H4 (cell line): ENCODE measurements around the gene TSR3. TPM values are rescaled to one million over a fixed set of nuclear protein-coding genes. Genes with fewer than 3 reads are reported as not detected.

ENCODE experiments used
- DNase-seq: peaks from one replicate; pipeline ENCODE4 v3.0.0-alpha.2; 2015; ENCODE audit warnings: low spot score
- total RNA-seq: library from RNA; depleted of rRNA; stranded (reverse); fragments of >200 nt; shearing (Covaris generic); gene quantifications from 2 replicates; pipeline ENCODE4 v1.2.3, GENCODE V29; 2014; rRNA removed

Gene TSR3
- total RNA-seq, result 41.5 and 53.8 TPM in 2 replicates

DNA sequence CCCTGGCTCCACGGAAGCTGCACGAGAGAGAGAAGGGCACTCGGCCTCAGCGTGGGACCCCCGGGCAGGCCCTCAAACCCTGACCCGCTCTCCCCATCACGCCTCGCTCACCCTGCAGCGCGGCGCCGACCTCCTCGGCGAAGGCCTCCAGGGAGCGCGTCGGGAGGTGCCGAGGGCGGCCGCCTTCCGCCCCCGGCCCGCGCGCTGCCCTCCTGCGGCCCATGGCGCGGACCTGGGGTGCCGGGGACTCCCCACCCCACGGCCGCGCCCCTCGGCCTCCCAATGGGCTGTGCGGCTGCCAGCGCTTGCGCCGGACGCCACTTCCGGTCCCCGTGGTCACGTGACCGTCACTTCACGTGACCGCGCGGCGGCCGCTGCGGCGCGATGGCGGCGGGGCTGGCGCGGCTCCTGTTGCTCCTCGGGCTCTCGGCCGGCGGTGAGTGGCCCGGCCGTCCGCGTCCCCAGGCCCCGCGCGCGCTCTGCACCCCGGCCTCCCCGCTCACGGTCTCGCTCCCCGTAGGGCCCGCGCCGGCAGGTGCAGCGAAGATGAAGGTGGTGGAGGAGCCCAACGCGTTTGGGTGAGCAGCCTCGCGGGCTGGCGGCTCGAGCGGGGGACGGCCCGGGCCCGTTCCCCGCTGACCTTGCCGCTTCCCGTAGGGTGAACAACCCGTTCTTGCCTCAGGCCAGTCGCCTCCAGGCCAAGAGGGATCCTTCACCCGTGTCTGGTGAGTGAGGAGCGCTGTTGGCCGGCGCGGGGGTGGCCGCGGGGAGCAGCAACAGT lies at the start of gene TSR3, which contains the start of gene GNPTG:
TSS of gene TSR3 (minus strand) at position 297 of the 781 bp plus-strand sequence. CDS start at position 223, 74 bp downstream.
TSS of gene GNPTG (plus strand) at position 350 of the 781 bp plus-strand sequence. CDS start at position 385, 35 bp downstream.
- peak; percentile 70 for DNase-seq

DNA sequence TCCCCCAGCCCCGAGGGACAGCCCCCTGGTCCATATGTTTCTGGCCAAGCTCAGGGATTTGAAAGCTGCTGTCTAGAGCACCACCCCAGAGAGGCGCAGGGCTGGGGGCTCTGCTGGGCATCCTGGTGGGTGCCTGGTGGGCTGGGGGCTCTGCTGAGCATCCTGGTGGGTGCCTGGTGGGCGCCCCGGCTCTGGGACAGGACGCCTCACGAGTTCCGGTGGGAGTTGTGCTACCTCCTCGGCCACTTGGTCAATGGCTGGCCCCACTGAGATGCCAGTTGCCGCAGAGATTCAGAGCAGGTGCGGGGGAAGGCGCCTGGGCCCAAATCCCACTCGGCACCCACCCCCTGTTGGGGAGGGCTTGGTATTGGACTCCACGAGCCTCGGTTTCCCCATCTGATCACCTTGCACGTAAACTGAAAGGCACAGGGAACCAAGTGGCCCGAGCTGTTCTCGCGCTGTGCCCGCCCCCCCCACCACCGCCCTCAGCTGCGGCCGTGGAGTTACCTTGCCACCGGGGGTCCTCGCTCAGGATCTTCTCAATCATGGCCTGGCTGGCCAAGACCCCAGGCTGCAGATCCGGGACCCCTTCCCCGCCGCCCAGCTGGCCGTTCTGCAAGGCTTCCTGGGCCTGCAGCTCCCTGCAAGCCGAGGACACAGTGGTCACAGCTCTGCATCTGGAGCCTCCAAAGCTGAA lies 49.5 kb upstream of the TSR3 start:
- no peak for DNase-seq

DNA sequence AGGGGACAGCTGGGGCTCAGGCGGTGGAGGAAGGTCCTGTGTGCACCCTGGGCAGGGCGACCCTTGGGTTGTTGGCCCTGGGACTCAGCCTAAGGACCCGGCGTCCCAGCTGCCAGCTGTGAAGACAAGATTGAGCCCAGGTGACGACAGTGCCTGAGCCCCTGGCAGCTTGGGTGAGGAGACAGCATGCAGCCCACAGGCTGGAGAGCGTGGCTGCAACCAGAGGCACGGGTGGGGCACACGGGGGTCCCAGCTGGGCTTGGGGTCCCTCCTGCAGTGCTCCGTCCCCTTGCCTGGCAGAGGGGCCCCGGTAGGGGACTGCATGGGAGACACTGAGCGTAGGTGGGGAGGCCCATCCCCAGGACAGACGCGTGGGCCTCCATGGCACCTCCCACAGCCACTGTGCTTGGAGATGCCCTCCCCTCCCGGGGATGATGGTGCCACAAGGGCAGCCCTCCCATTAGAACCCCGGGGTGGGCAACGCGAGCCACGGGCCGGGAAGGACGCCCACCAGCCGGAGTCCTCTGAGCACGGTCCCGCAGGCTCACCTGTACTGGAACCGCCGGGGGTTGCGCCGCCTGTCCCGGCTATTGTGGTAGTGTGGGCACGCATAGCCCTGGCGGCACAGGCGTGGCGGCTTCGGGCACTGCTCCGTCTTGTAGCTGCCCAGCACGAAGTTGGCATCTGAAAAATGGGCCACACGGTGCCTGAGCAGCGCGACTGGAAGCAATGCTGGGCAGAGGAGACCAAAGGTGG lies 47.3 kb upstream of the TSR3 start:
- DNase-seq, result no peak

DNA sequence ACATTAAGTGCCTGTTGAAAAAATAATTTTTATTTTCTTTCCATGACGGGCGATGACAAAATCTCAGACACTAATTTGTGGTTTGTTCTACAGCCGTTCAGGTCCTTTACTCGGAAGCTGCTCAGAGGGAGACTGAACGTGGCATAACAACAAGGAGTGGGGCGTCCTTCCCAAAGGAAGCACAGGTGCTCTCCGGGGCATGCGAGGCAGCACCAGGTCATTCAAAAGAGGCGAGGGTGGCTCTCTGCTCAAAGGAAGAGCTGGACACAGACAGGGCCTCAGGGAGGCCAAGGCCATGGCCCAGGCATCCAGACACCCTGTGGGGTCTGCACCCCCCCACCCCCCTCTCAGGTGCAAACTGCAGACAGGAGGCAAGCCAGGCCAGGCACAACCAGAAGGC lies 46.7 kb upstream of the TSR3 start:
- no peak for DNase-seq

DNA sequence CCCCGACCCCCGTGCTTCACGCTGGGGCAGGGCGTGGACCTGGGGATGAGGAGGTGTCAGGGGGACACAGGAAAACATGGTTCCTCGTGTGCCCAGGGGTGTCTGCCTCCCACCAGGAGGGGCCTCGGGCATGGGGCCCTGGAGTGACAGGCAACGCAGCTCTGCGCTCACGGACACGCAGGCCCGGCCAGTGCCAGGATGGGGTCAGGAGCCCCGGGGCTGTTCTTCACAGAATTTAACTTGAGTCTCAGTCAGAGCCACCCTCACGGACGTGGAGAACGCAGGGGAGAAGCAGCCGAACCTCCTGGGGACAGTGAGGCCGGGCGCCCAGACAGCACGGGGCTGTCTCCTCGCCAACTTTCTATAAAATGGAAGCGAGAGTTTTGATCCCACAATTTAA lies 46.1 kb upstream of the TSR3 start:
- DNase-seq, result no peak

DNA sequence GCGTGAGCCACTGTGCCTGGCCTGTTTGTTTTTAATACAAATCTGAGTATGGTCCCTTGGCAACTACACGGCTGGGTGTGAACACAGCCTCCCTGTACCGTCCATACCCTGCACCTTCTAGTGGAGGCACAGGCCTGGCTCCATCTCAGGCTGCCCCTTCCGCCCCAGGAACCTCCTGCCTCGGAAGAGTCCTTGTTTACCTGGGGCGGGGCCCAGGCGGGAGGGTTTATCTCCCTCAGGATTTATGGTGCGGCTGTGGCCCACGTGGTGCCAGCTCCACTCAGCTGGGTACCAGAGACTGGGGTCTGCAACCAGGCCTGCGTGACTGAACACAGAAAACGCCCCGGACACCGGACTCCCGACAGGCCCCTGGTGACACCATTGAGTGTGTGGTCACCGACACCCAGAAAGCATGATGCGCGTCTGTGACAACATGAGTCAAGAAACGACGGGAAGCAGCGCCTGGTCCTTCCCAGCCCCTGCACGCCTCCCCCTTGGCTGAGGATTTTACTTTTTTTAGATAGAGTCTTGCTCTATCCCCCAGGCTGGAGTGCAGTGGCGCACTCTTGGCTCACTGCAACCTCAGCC lies 43.9 kb upstream of the TSR3 start:
- DNase-seq, result no peak

DNA sequence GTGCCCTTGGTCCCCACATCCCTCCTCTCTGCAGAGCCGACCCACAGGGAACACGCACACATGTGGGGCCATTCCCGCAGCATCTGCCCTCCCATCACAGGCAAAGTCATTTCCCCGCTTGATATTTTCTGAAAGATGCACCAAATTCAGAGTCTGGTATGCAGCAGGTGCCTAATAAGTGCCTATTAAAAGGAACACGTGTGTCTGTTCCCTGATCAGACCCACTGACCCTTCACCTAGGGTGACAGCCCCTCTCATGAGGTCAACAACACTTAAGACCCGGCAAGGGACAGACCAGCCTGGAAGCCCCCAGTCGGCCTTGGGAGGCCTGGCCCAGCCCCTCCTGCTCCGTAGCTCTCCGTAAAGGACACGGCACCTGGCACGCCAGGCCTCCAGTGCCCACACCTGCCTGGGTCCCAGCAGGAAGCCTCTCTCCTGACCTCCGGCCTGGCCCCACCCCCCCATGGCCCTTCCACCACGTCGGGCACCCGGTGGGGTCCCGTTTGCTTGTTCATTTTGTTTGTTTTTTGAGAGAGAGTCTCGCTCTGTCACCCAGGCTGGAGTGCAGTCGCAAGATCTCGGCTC lies 42.8 kb upstream of the TSR3 start:
- DNase-seq, result no peak

DNA sequence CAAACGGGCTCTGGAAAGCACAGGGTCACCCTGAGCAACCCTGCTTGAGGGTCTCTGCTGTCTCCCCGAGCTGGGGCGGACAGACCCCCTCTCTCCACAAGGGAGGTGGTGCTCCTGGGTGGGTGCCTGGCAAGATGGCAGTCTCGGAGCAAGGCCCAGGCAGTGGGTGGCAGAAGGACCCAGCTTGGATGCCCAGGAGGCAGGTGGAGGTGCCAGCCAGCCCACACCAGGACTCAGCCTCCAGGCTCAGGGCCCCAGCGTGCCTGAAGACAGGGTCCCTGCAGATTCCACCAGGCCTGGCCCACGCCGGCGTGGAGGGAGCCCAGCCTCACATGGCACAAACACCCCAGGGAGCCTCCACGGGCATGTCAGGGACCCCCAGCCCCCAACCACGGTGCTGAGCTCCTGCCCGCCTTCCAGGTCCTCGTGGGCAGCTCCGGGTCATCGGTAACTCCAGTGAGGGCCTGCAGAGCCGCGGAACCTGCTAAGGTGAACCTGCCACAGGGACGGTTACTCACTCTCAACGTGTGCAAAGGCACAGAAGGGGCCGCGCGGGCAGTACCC lies 42.0 kb upstream of the TSR3 start:
- no peak for DNase-seq

DNA sequence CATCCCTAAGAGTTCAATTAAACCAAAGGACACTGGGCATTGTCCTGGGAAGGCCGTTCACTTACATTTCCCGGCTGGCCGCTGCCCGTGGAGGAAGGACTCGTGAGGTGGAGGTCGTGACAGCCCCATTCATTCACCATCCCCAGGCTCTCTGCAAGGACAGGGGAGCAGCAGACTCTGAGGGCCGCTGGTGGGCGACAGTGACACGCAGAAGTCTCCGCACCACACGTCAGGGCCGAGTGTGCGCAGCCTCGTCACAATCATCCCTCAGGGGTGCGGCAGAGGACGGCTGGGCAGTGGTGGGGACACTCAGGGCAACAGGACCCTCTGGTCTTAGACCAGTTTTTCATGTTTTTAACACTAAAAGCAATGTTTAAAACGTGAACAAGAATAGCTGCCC lies 41.1 kb upstream of the TSR3 start:
- no peak for DNase-seq

DNA sequence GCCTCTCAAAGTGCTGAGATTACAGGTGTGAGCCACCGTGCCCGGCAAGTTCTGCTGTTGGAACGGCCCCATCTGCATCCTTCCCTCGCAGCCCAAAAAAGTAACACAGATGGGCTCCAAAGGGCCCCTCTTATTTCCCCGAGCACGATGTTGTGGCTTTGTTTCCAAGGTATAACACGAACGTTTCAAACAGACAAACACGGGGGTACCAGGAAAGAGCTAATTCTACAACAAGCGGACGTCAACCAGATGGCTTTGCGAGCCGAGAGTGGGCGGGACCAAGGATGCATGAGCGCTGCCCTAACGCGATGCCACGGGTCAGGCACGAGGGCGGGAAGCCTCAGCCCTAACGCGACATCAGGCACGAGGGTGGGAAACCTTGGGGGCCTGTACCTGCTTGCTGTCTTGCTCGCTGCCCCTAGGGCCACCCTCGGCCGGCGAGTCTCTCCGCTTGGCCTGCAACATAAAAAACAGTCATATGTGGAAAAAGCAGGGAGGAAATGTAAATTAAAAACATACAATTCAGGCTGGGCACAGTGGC lies 38.6 kb upstream of the TSR3 start:
- DNase-seq, result no peak

DNA sequence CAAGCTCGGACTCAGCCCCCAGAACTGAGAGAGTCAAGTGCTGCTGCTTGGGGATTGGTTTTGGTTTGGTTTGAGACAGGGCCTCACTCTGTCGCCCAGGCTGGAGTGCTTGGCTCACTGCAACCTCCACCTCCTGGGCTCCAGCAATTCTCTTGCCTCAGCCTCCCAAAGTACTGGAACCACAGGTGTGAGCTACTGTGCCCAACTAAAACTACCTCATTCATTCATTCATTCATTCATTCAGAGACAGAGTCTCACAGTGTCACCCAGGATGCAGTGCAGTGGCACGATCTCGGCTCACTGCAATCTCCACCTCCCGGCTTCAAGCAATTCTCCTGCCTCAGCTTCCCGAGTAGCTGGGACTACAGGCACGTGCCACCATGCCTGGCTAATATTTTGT lies 38.1 kb upstream of the TSR3 start:
- no peak for DNase-seq

DNA sequence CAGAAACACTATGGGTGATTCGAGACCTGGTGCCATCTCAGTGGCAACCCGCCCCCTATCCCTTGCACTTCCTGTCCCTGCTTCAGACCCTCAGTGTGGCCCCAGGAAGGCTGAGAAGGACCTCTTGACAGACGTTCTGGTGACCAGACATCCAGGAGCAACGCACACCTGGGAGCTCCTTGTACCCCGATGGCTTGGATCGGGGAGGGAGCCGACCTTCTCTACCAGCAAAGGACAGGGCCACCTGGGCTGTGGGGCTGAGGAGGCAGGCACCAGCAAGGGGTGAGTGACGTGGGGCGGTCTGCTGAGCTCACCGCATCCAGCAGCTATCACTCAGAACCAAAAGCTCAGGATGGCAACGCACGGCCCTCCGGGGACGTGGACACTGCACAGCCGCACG lies 35.7 kb upstream of the TSR3 start:
- DNase-seq, result no peak

DNA sequence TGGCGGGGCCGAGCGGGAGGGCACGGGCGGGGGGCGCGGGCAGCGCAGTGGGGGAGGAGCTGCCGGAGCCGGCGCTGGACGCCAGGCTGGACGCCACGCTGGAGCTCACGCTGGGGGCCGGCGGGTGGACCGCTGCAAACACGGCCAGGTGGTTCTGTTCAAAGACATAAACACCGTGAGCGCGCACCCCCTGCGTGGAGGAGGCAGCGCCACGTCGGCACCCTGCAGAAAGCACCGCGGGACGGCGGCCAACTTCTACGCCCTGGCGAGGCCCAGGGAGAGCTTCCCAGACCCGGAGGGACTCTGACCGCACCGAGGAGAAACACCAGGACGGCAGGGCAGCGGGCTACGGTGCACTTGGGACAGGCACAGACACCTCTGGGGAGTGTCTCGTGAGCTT lies 33.6 kb upstream of the TSR3 start:
- no peak for DNase-seq

DNA sequence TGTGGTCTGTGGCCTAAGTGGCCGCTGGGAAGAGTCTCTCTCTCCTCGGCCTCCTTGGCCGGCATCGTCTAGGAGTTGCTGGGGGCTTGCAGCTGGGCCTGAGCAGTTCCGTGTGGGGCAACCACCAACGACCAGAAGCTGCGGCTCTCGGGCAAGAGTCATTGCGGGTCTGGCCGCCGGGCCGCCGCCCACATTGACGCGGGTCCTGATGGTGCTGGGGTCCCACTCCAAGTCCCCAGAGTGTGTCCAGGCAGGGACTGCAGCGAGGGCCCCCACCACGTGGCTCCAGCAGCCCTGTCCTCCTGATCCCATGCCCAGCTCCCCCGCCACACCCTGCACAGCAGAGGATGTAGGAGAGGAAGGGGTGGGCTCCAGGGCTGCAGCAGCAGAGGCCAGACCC lies 31.9 kb upstream of the TSR3 start:
- DNase-seq, result no peak

DNA sequence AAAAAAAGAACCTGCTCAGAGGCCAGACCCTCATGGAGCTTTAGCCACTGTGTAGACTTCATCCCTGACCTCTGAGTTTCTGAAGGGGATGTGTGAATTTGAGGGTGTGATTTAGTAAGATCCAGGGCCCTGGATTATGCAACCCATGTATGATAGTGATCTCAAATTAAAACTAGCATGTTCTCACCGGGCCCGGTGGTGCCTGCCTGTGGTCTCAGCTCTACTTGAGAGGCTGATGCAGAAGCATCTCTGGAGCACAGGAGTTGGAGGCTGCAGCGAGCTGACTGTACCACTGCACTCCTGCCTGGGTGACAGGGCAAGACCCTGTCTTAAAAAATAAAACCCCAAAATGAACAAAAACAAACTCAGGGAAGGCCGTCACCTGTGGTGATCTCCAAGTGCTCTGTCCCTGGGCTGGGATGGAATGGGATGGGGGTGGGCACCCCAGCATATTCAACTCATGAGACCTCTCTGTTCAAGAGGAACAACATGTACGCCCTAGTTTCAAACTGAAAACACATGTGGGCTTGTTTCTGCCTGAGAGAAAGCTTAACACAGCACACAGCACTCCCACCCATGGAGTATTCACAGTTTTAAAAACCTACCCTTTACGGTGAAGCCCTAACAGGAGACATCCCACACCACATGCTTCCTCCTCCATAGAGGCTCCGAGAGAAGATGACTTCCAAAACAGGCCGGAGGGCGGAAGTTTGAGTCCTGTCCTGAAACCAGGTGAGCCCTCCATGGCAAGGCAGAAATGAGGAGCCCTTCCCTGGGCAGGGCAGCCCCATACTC lies 30.1 kb upstream of the TSR3 start:
- no peak for DNase-seq

DNA sequence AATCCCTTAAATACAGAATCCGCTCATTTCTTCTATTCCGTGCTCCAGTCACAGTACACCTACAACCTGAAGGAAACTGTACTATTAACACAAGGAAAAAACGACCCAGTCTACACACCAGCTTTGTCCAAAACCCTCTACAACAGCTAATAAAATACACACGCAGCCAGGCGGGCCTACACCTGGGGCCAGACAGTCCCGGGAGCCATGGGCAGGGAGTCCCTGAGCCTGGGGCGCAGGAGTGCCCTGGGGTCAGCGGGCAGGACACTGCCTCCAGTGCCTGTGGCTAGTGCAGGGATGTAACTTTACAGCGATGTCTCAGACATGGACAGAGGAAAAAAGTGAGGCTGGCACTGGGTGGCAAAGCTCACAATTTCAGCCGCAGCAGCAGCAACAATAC lies 28.5 kb upstream of the TSR3 start:
- no peak for DNase-seq

DNA sequence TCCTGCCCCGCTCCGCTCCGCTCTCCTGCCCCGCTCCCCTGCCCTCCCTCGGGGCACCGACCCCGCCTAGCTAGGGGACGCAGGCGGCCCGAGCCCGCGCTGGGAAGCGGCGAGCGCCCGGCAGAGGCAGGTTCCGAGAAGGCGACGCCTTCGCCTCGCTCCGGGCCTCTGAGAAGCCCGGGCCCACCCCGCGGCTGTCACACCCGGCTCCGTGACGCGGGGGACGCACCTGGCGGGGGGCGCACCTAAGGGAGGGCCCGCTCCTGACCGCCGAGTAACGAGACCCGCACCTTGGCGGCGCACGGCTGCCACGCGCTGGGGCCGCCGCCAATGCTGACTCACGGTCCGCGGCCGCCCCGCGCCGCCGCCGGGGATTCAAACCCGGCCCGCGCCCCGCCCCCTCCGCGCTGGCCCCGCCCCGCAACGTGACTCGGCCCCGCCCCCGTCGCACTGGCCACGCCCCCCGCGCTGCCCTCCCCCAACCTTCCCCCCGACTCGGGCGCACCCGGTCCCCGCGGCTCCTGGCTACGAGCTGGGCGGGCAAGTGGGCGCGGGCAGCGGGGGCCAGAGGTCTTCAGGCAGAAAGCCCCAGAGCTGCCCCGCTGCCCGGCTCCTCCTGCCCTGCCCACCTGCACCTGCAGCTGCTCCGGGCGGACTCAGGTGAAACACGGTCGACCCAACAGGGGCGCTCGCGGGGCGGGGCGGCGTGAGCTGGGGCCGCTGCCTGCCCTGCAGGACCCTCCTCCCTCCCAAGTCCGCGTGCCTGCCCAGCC lies 27.8 kb upstream of the TSR3 start:
- no peak for DNase-seq

DNA sequence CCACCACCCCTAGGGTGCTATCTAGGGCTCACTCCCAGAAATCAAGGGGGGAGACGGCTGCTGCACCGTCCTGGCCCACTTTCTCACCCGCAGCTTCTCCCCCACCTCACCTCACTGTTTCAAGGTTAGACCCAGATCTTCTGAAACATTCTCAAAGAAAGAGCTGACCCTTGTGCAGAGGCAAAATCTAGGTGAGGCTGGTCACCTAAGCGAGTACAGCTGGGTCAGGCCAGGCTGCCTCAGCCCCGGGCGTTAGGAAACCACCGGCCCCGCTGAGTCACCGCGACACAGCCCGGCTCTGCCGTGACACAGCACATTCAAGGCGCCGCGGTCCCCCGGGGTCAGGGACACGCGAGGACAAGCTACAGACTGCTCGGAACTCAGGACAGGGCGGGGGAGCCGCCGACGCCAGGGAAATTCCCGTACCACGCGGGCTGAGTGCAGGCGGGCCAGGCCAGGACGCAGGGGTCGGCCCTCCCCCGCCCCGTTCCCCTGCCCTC lies 27.2 kb upstream of the TSR3 start:
- peak; percentile 72 for DNase-seq

DNA sequence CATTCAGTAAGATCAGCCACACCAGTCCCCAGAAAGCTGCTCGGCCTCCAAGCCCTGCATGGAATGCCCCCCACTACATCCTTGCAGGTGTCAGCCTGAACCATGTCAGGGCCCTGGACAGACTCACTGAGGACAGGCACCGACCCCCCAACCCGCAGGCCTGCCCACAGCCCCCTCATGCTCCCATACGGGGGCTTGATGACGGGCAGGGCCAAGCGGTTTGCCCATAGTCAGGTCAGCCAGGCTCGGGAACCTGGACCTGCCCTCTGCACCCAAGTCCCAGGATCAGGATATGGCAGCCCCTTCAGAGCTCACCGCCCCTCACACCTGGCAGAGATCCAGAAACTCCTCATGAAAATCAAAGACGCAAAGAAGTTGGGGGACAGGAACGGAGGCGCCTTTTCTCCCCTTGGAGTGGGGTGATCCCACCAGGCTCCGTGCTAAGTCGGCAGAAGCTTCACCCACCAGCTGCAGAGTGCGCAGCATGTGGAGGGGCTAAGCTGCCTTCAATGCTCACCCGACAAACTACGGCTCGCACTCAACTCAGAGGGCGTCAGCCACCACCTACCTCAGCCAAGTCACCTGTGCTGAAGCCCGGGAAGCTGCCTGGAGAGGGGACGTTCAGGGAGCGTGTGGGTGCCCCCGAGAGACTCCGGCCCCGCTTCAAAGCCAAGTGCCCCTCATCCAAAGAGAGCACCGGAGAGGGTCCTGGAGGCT lies 26.6 kb upstream of the TSR3 start:
- DNase-seq, result no peak
